ENCODE results near the gene FAM114A1.
A peak's percentile ranks its signal among the peaks of the same experiment; 100 is the strongest.

The FAM114A1 gene

GRCh38 chr4:38857354-38858096 lies 10.1 kb upstream of the FAM114A1 start:
- no peak overlapping the region for H3K4me3 ChIP-seq
- H3K4me2 ChIP-seq: peak overlapping the region; percentile 58
- H4K20me1 ChIP-seq: no peaks in the 10 kb centered on the region
- H3K36me3 ChIP-seq: no peaks in the 10 kb centered on the region
- TF ChIP-seq Cebpa-rat (IDR thresholded peaks at IDR 0.05): no peak
- H3K4me1 ChIP-seq: peaks cover 33% of the 10 kb centered on the region
- no peak overlapping the region for H3K9ac ChIP-seq
- H3K9me3 ChIP-seq: no peaks in the 10 kb centered on the region
- H3K27ac ChIP-seq: peak overlapping the region; percentile 57; the same call in 1 of the 2 replicates
- no peaks in the 10 kb centered on the region for H3K27me3 ChIP-seq

- H4K20me1 ChIP-seq: no peaks in the 10 kb centered on the region
- H3K4me3 ChIP-seq: no peak overlapping the region
- H3K27ac ChIP-seq: peak overlapping the region; percentile 57; the same call in 1 of the 2 replicates
- H3K36me3 ChIP-seq: no peaks in the 10 kb centered on the region
- H3K4me1 ChIP-seq: peaks cover 33% of the 10 kb centered on the region
- H3K27me3 ChIP-seq: no peaks in the 10 kb centered on the region
- no peak for TF ChIP-seq Cebpa-rat (IDR thresholded peaks at IDR 0.05)
- H3K9me3 ChIP-seq: no peaks in the 10 kb centered on the region
- H3K9ac ChIP-seq: no peak overlapping the region
- peak overlapping the region; percentile 58; the same call in 1 of the 2 replicates for H3K4me2 ChIP-seq
Observed at GRCh38 chr4:38858097-38858420, 9.5 kb upstream of the FAM114A1 start.

GRCh38 chr4:38859501-38859900 lies 8.1 kb upstream of the FAM114A1 start:
- no peak for TF ChIP-seq Cebpa-rat (IDR thresholded peaks at IDR 0.05)
- Histone ChIP-seq H3K4me1 (peaks cover 33% of the 10 kb centered on the region), H3K36me3 (no peaks in the 10 kb centered on the region), H3K9ac (no peak overlapping the region), H3K4me3 (no peak overlapping the region), H3K27ac (no peak overlapping the region), H3K27me3 (no peaks in the 10 kb centered on the region), H3K9me3 (no peaks in the 10 kb centered on the region), H3K4me2 (no peak overlapping the region), H4K20me1 (no peaks in the 10 kb centered on the region)

- H3K4me3 ChIP-seq: no peak overlapping the region
- no peaks in the 10 kb centered on the region for H3K9me3 ChIP-seq
- H3K27me3 ChIP-seq: no peaks in the 10 kb centered on the region
- no peak overlapping the region for H3K27ac ChIP-seq
- no peak for TF ChIP-seq Cebpa-rat (IDR thresholded peaks at IDR 0.05)
- H3K4me1 ChIP-seq: peaks cover 28% of the 10 kb centered on the region
- no peak overlapping the region for H3K9ac ChIP-seq
- no peak overlapping the region for H3K4me2 ChIP-seq
- no peaks in the 10 kb centered on the region for H3K36me3 ChIP-seq
- H4K20me1 ChIP-seq: no peaks in the 10 kb centered on the region
Observed at GRCh38 chr4:38860788-38861424, 6.7 kb upstream of the FAM114A1 start.

- Histone ChIP-seq H3K9me3 (no peaks in the 10 kb centered on the region), H3K27me3 (peaks cover 3% of the 10 kb centered on the region), H3K4me2 (no peak overlapping the region), H4K20me1 (no peaks in the 10 kb centered on the region), H3K36me3 (no peaks in the 10 kb centered on the region), H3K27ac (no peak overlapping the region), H3K4me3 (no peak overlapping the region), H3K9ac (no peak overlapping the region), H3K4me1 (peaks cover 20% of the 10 kb centered on the region)
- no peak for TF ChIP-seq Cebpa-rat (IDR thresholded peaks at IDR 0.05)
Observed at GRCh38 chr4:38861791-38862190, 5.8 kb upstream of the FAM114A1 start.

- H4K20me1 ChIP-seq: no peaks in the 10 kb centered on the region
Observed at GRCh38 chr4:38865445-38865844, 2.2 kb upstream of the FAM114A1 start.

GRCh38 chr4:38866973-38867477 lies 581 bp upstream of the FAM114A1 start:
- Histone ChIP-seq H3K9ac (no peak overlapping the region), H3K27me3 (peaks cover 30% of the 10 kb centered on the region), H3K4me2 (no peak overlapping the region; the same call in 1 of the 2 replicates), H3K4me3 (peak overlapping the region; percentile 62), H3K9me3 (no peaks in the 10 kb centered on the region), H3K36me3 (no peaks in the 10 kb centered on the region), H4K20me1 (no peaks in the 10 kb centered on the region), H3K4me1 (no peaks in the 10 kb centered on the region), H3K27ac (no peak overlapping the region)
- TF ChIP-seq Cebpa-rat (IDR thresholded peaks at IDR 0.05): no peak

More at GRCh38 chr4:38865445-38865844, 2.2 kb upstream of the FAM114A1 start:
- H3K9ac ChIP-seq: no peak overlapping the region
- H3K4me1 ChIP-seq: no peaks in the 10 kb centered on the region
- H3K27ac ChIP-seq: no peak overlapping the region
- H3K4me2 ChIP-seq: no peak overlapping the region
- no peak for TF ChIP-seq Cebpa-rat (IDR thresholded peaks at IDR 0.05)
- no peaks in the 10 kb centered on the region for H3K36me3 ChIP-seq
- peaks cover 30% of the 10 kb centered on the region for H3K27me3 ChIP-seq
- no peak overlapping the region for H3K4me3 ChIP-seq
- H3K9me3 ChIP-seq: no peaks in the 10 kb centered on the region

- Histone ChIP-seq H3K4me2 (peak overlapping the region; percentile 67), H3K27ac (no peak overlapping the region), H3K27me3 (peaks cover 30% of the 10 kb centered on the region), H3K9ac (no peak overlapping the region), H3K9me3 (no peaks in the 10 kb centered on the region), H3K4me1 (no peaks in the 10 kb centered on the region), H3K4me3 (peak overlapping the region; percentile 62), H3K36me3 (no peaks in the 10 kb centered on the region), H4K20me1 (no peaks in the 10 kb centered on the region)
- TF ChIP-seq Cebpa-rat (IDR thresholded peaks at IDR 0.05): no peak
Observed at GRCh38 chr4:38868059-38868960, 704 bp downstream of the FAM114A1 start.

- peaks cover 30% of the 10 kb centered on the region for H3K27me3 ChIP-seq
- H3K4me3 ChIP-seq: no peak overlapping the region
- H3K9ac ChIP-seq: no peak overlapping the region
- H3K27ac ChIP-seq: no peak overlapping the region
- H4K20me1 ChIP-seq: no peaks in the 10 kb centered on the region
- H3K9me3 ChIP-seq: no peaks in the 10 kb centered on the region
- no peak for TF ChIP-seq Cebpa-rat (IDR thresholded peaks at IDR 0.05)
- H3K4me2 ChIP-seq: no peak overlapping the region
- no peaks in the 10 kb centered on the region for H3K36me3 ChIP-seq
- no peaks in the 10 kb centered on the region for H3K4me1 ChIP-seq
Observed at GRCh38 chr4:38869511-38869910, 1.9 kb downstream of the FAM114A1 start.

Measured in BLaER1 (cell line).